Skin epidermis (tissue), 12 donors: Measurements from ENCODE around the gene MCFD2.

Experiments
- H3K27ac ChIP-seq, 21 experiments: fragments of 200-600 bp; sonication (generic) in 11 of 21; one replicate each; pipeline ENCODE4 v1.5.0; 2020; ENCODE audit warnings: mild to moderate bottlenecking in 3 of 21, inconsistent platforms in 2 of 21, moderate library complexity in 2 of 21
- H3K4me3 ChIP-seq, 7 experiments: fragments of 200-600 bp; sonication (generic) in 2 of 7; one replicate each; pipeline ENCODE4 v1.5.0; 2020; ENCODE audit warnings: inconsistent platforms in 2 of 7, mild to moderate bottlenecking in 2 of 7, moderate library complexity in 1 of 7

Gene MCFD2

GRCh38 chr2:46915281-46915810, at the start of gene MCFD2:
Gene MCFD2, minus strand, starts transcription at chr2:46915806. Its CDS starts 6,635 bp downstream, at chr2:46909171.
- H3K27ac ChIP-seq: peak within 1 kb of the TSS; percentile 80 to 98 (median 94)
- peak within 1 kb of the TSS; percentile 84 to 97 (median 94) for H3K4me3 ChIP-seq

GRCh38 chr2:46964835-46965560, 49.4 kb upstream of the MCFD2 start:
- no peak overlapping the region for H3K4me3 ChIP-seq
- peak overlapping the region in 13 of 21 experiments; percentile 6 to 76 (median 53) for H3K27ac ChIP-seq

- H3K4me3 ChIP-seq: no peak overlapping the region
- H3K27ac ChIP-seq: peak overlapping the region in 13 of 21 experiments; percentile 27 to 76 (median 55)
Observed at GRCh38 chr2:46963941-46964673, 48.5 kb upstream of the MCFD2 start.

- peak overlapping the region in 6 of 21 experiments; percentile 0 to 73 (median 40) for H3K27ac ChIP-seq
- no peak overlapping the region for H3K4me3 ChIP-seq
Observed at GRCh38 chr2:46963210-46963609, 47.6 kb upstream of the MCFD2 start.

GRCh38 chr2:46962751-46963150, 47.1 kb upstream of the MCFD2 start:
- Histone ChIP-seq H3K27ac (peak overlapping the region in 4 of 21 experiments; percentile 0 to 73 (median 24)), H3K4me3 (no peak overlapping the region)

- no peak overlapping the region for H3K27ac ChIP-seq
- H3K4me3 ChIP-seq: no peak overlapping the region
Observed at GRCh38 chr2:46960618-46961017, 45.0 kb upstream of the MCFD2 start.

GRCh38 chr2:46958431-46959017, 42.9 kb upstream of the MCFD2 start:
- Histone ChIP-seq H3K27ac (no peak overlapping the region), H3K4me3 (no peak overlapping the region)

GRCh38 chr2:46956981-46957531, 41.5 kb upstream of the MCFD2 start:
- H3K27ac ChIP-seq: peak overlapping the region in 2 of 21 experiments; percentile 7 to 38
- no peak overlapping the region for H3K4me3 ChIP-seq

- H3K4me3 ChIP-seq: no peak overlapping the region
- H3K27ac ChIP-seq: peak overlapping the region in 14 of 21 experiments; percentile 0 to 76 (median 39)
Observed at GRCh38 chr2:46955764-46956163, 40.2 kb upstream of the MCFD2 start.

GRCh38 chr2:46954951-46955571, 39.5 kb upstream of the MCFD2 start:
- H3K27ac ChIP-seq: peak overlapping the region in 15 of 21 experiments; percentile 0 to 76 (median 30)
- no peak overlapping the region for H3K4me3 ChIP-seq

- Histone ChIP-seq H3K4me3 (no peak overlapping the region), H3K27ac (no peak overlapping the region)
Observed at GRCh38 chr2:46952171-46952570, 36.6 kb upstream of the MCFD2 start.

GRCh38 chr2:46951290-46952064, 35.9 kb upstream of the MCFD2 start:
- Histone ChIP-seq H3K4me3 (no peak overlapping the region), H3K27ac (no peak overlapping the region)

GRCh38 chr2:46950314-46950713, 34.7 kb upstream of the MCFD2 start:
- Histone ChIP-seq H3K4me3 (no peak overlapping the region), H3K27ac (peak overlapping the region in 2 of 21 experiments; percentile 4 to 10)

- Histone ChIP-seq H3K4me3 (no peak overlapping the region), H3K27ac (peak overlapping the region in 1 of 21 experiments; percentile 12)
Observed at GRCh38 chr2:46947841-46948240, 32.2 kb upstream of the MCFD2 start.

- Histone ChIP-seq H3K4me3 (no peak overlapping the region), H3K27ac (peak overlapping the region in 2 of 21 experiments; percentile 7 to 89)
Observed at GRCh38 chr2:46945671-46946070, 30.1 kb upstream of the MCFD2 start.

- H3K4me3 ChIP-seq: no peak overlapping the region
- peak overlapping the region in 16 of 21 experiments; percentile 31 to 95 (median 79) for H3K27ac ChIP-seq
Observed at GRCh38 chr2:46943881-46944798, 28.5 kb upstream of the MCFD2 start.

GRCh38 chr2:46942891-46943626, 27.5 kb upstream of the MCFD2 start:
- H3K27ac ChIP-seq: peak overlapping the region in 18 of 21 experiments; percentile 34 to 95 (median 86)
- H3K4me3 ChIP-seq: peak overlapping the region; percentile 75 to 95 (median 87)
